Vagina (tissue), 2 donors: Measurements from ENCODE around the gene ALK.

ENCODE experiments used
- POLR2A ChIP-seq, 2 donors: fragments of 450-650 bp; IDR thresholded peaks; one replicate each; pipeline ENCODE4 v1.6.1; 2017; ENCODE audit warnings: antibody characterized with exemption in 2 of 2, mild to moderate bottlenecking in 2 of 2, moderate library complexity in 2 of 2
- POLR2AphosphoS5 ChIP-seq, 2 donors: sonication (generic); formaldehyde crosslinking; IDR thresholded peaks; one replicate each; pipeline ENCODE4 v1.9.0; 2017; ENCODE audit warnings: antibody characterized with exemption in 2 of 2, mild to moderate bottlenecking in 2 of 2, low read depth in 1 of 2; ENCODE audit not compliant: insufficient read depth in 1 of 2
- TF ChIP-seq, protein P1 (sequence below), 3 experiments: fragments of 450-650 bp in 2 of 3; fragments of 200-600 bp in 1 of 3; sonication (generic) in 1 of 3; IDR thresholded peaks; one replicate each; pipeline ENCODE4 v1.5.1; 2017 to 2019; ENCODE audit warnings: antibody characterized with exemption in 3 of 3, mild to moderate bottlenecking in 2 of 3, moderate library complexity in 2 of 3

- TF ChIP-seq, protein P1, sequence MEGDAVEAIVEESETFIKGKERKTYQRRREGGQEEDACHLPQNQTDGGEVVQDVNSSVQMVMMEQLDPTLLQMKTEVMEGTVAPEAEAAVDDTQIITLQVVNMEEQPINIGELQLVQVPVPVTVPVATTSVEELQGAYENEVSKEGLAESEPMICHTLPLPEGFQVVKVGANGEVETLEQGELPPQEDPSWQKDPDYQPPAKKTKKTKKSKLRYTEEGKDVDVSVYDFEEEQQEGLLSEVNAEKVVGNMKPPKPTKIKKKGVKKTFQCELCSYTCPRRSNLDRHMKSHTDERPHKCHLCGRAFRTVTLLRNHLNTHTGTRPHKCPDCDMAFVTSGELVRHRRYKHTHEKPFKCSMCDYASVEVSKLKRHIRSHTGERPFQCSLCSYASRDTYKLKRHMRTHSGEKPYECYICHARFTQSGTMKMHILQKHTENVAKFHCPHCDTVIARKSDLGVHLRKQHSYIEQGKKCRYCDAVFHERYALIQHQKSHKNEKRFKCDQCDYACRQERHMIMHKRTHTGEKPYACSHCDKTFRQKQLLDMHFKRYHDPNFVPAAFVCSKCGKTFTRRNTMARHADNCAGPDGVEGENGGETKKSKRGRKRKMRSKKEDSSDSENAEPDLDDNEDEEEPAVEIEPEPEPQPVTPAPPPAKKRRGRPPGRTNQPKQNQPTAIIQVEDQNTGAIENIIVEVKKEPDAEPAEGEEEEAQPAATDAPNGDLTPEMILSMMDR (IDR thresholded peaks at IDR 0.05) = no peak
- TF ChIP-seq POLR2A (IDR thresholded peaks at IDR 0.05) = no peak
- no peak for TF ChIP-seq POLR2AphosphoS5 (IDR thresholded peaks at IDR 0.05; ENCODE audit: insufficient read depth in 1 of 2, low read depth in 1 of 2)
These were observed 473.9 kb downstream of the ALK start for GRCh38 chr2:29447513-29447912.
